ENCODE data around the gene CLN5.

The CLN5 gene

GRCh38 chr13:77022341-77022740 is 30.5 kb downstream of the CLN5 start:
- DNase-seq: no peak

- peak; percentile 72 for DNase-seq
These were observed 34.5 kb downstream of the CLN5 start for GRCh38 chr13:77026255-77026860.

- DNase-seq: peak; percentile 74
These were observed 35.2 kb downstream of the CLN5 start, which contains the start of gene FBXL3 for GRCh38 chr13:77026861-77027621. Gene FBXL3 (minus strand): TSS chr13:77027159. CDS start chr13:77021860, 5,299 bp downstream.

- no peak for DNase-seq
These were observed 36.3 kb downstream of the CLN5 start for GRCh38 chr13:77028202-77028601.

GRCh38 chr13:77029436-77029835 is 37.6 kb downstream of the CLN5 start:
- no peak for DNase-seq

- no peak for DNase-seq
These were observed 39.9 kb downstream of the CLN5 start for GRCh38 chr13:77031656-77032243.

- DNase-seq: no peak
These were observed 41.9 kb downstream of the CLN5 start for GRCh38 chr13:77033717-77034302.

GRCh38 chr13:77034881-77035280 is 43.0 kb downstream of the CLN5 start:
- no peak for DNase-seq

GRCh38 chr13:77036279-77036678 is 44.4 kb downstream of the CLN5 start:
- no peak for DNase-seq

- no peak for DNase-seq
These were observed 47.1 kb downstream of the CLN5 start for GRCh38 chr13:77038907-77039480.

GRCh38 chr13:77040076-77040475 is 48.2 kb downstream of the CLN5 start:
- no peak for DNase-seq

GRCh38 chr13:77040835-77041234 is 49.0 kb downstream of the CLN5 start:
- DNase-seq: no peak

- DNase-seq: no peak
These were observed 50.8 kb downstream of the CLN5 start for GRCh38 chr13:77042566-77043177.

GRCh38 chr13:77047649-77048343 is 55.9 kb downstream of the CLN5 start:
- no peak for DNase-seq

GRCh38 chr13:77048681-77049080 is 56.8 kb downstream of the CLN5 start:
- DNase-seq: no peak

GRCh38 chr13:77053192-77053591 is 61.3 kb downstream of the CLN5 start:
- no peak for DNase-seq
